ENCODE results near the gene NQO1. TPM values are rescaled to one million over a fixed set of nuclear protein-coding genes. Genes with fewer than 3 reads are reported as not detected.

The NQO1 gene
- polyA plus RNA-seq, 1 donor (not counting 4 experiments of a cell fraction or from before 2014, with no cell fraction given), result 166 TPM

DNA sequence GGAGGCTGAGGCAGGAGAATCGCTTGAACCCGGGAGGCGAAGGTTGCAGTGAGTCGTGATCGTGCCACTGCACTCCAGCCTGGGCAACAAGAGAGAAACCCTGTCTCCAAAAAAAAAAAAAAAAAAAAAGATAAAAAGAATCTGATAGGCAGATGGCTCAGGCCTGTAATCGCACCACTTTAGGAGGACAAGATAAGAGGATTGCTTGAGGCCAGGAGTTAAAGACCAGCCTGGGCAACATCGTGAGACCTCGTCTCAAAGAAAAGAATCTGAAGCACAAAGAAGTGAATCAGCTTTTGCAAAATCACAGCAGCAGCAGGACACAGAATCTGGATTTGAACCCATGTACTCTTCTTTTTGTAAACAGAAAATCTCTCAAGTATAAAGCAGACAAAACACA is 20.8 kb upstream of the NQO1 start:
- Histone ChIP-seq H3K27ac (ENCODE audit: control insufficient read depth, insufficient read depth, low read length) (no peak overlapping the region), H3K9me1 (ENCODE audit: control insufficient read depth, extremely low read depth, insufficient read depth, low read length) (no peaks in the 10 kb centered on the region), H3K9ac (ENCODE audit: control insufficient read depth, extremely low read depth, insufficient read depth, low read length) (no peak overlapping the region), H3K79me2 (ENCODE audit: control insufficient read depth, insufficient read depth, low read length) (peaks cover 51% of the 10 kb centered on the region), H3K4me1 (ENCODE audit: control insufficient read depth, extremely low read depth, insufficient read depth, low read length) (peaks cover 5% of the 10 kb centered on the region), H2AFZ (ENCODE audit: control insufficient read depth, low read length) (no peak overlapping the region), H4K20me1 (ENCODE audit: control insufficient read depth, extremely low read depth, insufficient read depth, low read length) (peaks cover 4% of the 10 kb centered on the region), H3K9me3 (ENCODE audit: control insufficient read depth, low read depth, low read length) (no peaks in the 10 kb centered on the region), H3K36me3 (ENCODE audit: control insufficient read depth in 2 of 2, extremely low read depth in 1 of 2, insufficient read depth in 2 of 2, low read length in 2 of 2) (peaks cover 53 to 66% of the 10 kb centered on the region in 2 experiments), H3K4me2 (ENCODE audit: control insufficient read depth, extremely low read depth, insufficient read depth, low read depth, low read length) (no peak overlapping the region), H3K27me3 (ENCODE audit: control insufficient read depth, extremely low read depth, insufficient read depth, low read length) (no peaks in the 10 kb centered on the region), H3K4me3 (ENCODE audit: control insufficient read depth in 2 of 3, extremely low read depth in 1 of 3, insufficient read depth in 2 of 3, low read depth in 1 of 3, low read length in 3 of 3) (no peak overlapping the region)
- TF ChIP-seq, protein P1, sequence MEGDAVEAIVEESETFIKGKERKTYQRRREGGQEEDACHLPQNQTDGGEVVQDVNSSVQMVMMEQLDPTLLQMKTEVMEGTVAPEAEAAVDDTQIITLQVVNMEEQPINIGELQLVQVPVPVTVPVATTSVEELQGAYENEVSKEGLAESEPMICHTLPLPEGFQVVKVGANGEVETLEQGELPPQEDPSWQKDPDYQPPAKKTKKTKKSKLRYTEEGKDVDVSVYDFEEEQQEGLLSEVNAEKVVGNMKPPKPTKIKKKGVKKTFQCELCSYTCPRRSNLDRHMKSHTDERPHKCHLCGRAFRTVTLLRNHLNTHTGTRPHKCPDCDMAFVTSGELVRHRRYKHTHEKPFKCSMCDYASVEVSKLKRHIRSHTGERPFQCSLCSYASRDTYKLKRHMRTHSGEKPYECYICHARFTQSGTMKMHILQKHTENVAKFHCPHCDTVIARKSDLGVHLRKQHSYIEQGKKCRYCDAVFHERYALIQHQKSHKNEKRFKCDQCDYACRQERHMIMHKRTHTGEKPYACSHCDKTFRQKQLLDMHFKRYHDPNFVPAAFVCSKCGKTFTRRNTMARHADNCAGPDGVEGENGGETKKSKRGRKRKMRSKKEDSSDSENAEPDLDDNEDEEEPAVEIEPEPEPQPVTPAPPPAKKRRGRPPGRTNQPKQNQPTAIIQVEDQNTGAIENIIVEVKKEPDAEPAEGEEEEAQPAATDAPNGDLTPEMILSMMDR (optimal IDR thresholded peaks at IDR 0.05 in 1 of 3, IDR thresholded peaks at IDR 0.05 in 1 of 3, conservative IDR thresholded peaks at IDR 0.05 in 1 of 3; ENCODE audit: extremely low read depth in 1 of 3, insufficient read depth in 2 of 3, low read length in 3 of 3), result no peak
- TF ChIP-seq EZH2 (IDR thresholded peaks at IDR 0.05; ENCODE audit: low read length), result no peak
- DNase-seq (ENCODE audit: low read depth, low spot score) (no peak), FAIRE-seq (no peak)
- dilution Hi-C loops (cut with MboI; ENCODE audit: extremely low pct_ligation_motif_present, low sequenced_read_pairs), result no loop called here

DNA sequence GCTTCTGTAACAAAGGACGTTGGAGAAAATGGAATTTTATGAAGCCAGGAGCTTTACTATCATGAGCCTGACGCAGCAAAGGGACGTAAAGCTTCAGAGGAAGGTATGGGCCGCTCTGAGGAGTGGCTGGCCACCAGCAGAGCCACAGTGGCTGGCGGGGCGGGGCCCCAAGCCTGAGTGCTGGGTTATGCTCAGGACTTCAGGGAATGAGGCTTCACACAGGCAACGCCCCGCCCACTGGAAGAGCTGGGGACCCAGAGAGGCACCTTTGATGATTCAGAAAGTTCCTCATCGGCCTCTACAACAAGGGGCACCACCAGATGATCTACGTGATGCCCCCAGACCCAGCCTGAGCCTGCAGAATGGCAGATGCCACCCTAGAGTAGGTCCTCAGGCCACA is 19.6 kb upstream of the NQO1 start:
- no peak overlapping the region for H3K4me3 ChIP-seq (ENCODE audit: control insufficient read depth in 2 of 3, extremely low read depth in 1 of 3, insufficient read depth in 2 of 3, low read depth in 1 of 3, low read length in 3 of 3)
- dilution Hi-C loops (cut with MboI; ENCODE audit: extremely low pct_ligation_motif_present, low sequenced_read_pairs), result no loop called here
- no peaks in the 10 kb centered on the region for H3K9me1 ChIP-seq (ENCODE audit: control insufficient read depth, extremely low read depth, insufficient read depth, low read length)
- H3K79me2 ChIP-seq (ENCODE audit: control insufficient read depth, insufficient read depth, low read length), result peaks cover 41% of the 10 kb centered on the region
- peaks cover 55 to 73% of the 10 kb centered on the region in 2 experiments for H3K36me3 ChIP-seq (ENCODE audit: control insufficient read depth in 2 of 2, extremely low read depth in 1 of 2, insufficient read depth in 2 of 2, low read length in 2 of 2)
- no peak overlapping the region for H3K27ac ChIP-seq (ENCODE audit: control insufficient read depth, insufficient read depth, low read length)
- no peak overlapping the region for H3K9ac ChIP-seq (ENCODE audit: control insufficient read depth, extremely low read depth, insufficient read depth, low read length)
- no peak overlapping the region for H3K4me2 ChIP-seq (ENCODE audit: control insufficient read depth, extremely low read depth, insufficient read depth, low read depth, low read length)
- peaks cover 4% of the 10 kb centered on the region for H4K20me1 ChIP-seq (ENCODE audit: control insufficient read depth, extremely low read depth, insufficient read depth, low read length)
- no peaks in the 10 kb centered on the region for H3K27me3 ChIP-seq (ENCODE audit: control insufficient read depth, extremely low read depth, insufficient read depth, low read length)
- no peaks in the 10 kb centered on the region for H3K9me3 ChIP-seq (ENCODE audit: control insufficient read depth, low read depth, low read length)
- peaks cover 13% of the 10 kb centered on the region for H3K4me1 ChIP-seq (ENCODE audit: control insufficient read depth, extremely low read depth, insufficient read depth, low read length)
- no peak overlapping the region for H2AFZ ChIP-seq (ENCODE audit: control insufficient read depth, low read length)
- DNase-seq (ENCODE audit: low read depth, low spot score) (no peak), FAIRE-seq (no peak)
- TF ChIP-seq, protein P1 (optimal IDR thresholded peaks at IDR 0.05 in 1 of 3, IDR thresholded peaks at IDR 0.05 in 1 of 3, conservative IDR thresholded peaks at IDR 0.05 in 1 of 3; ENCODE audit: extremely low read depth in 1 of 3, insufficient read depth in 2 of 3, low read length in 3 of 3), result no peak
- TF ChIP-seq EZH2 (IDR thresholded peaks at IDR 0.05; ENCODE audit: low read length), result no peak
